ENCODE measurements around the gene TOMM22. TPM values are rescaled to one million over a fixed set of nuclear protein-coding genes. Genes with fewer than 3 reads are reported as not detected.

TOMM22 gene
- total RNA-seq, 6 experiments from 2014 or later = 121 to 141 (median 132) TPM

DNA sequence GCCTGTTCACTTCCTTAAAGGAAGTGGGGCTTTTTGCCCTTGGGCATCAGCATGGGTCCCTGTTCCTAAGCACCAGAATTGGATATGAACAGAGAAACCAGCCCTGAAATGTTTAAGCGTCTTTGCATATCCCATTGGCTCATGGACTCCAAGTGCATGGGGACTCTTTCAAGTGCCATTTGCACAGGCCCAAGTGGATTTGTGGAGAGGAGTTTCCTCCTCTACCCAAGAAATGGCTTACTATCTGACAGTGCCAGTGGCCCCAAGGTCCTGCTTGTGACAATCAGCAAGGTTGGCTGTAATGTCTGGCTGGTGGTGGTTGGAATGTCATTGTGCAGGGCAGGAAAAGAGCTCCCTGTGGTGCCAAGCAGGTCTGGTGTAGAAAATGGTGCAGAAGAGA is 4.0 kb downstream of the TOMM22 start:
- H3K27ac Mint-ChIP-seq = no peak overlapping the region
- DNase-seq = no peak
- H3K36me3 Mint-ChIP-seq (ENCODE audit: low read depth) = peaks cover 37% of the 10 kb centered on the region
- H3K27me3 Mint-ChIP-seq (ENCODE audit: insufficient read depth) = peaks cover 1% of the 10 kb centered on the region; the same call in 1 of the 2 replicates
- no peak overlapping the region for H3K4me3 Mint-ChIP-seq
- TF ChIP-seq, protein P1, sequence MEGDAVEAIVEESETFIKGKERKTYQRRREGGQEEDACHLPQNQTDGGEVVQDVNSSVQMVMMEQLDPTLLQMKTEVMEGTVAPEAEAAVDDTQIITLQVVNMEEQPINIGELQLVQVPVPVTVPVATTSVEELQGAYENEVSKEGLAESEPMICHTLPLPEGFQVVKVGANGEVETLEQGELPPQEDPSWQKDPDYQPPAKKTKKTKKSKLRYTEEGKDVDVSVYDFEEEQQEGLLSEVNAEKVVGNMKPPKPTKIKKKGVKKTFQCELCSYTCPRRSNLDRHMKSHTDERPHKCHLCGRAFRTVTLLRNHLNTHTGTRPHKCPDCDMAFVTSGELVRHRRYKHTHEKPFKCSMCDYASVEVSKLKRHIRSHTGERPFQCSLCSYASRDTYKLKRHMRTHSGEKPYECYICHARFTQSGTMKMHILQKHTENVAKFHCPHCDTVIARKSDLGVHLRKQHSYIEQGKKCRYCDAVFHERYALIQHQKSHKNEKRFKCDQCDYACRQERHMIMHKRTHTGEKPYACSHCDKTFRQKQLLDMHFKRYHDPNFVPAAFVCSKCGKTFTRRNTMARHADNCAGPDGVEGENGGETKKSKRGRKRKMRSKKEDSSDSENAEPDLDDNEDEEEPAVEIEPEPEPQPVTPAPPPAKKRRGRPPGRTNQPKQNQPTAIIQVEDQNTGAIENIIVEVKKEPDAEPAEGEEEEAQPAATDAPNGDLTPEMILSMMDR (IDR thresholded peaks at IDR 0.05) = no peak
- H3K4me1 Mint-ChIP-seq (ENCODE audit: low read depth) = peaks cover 22% of the 10 kb centered on the region
- no peaks in the 10 kb centered on the region for H3K9me3 Mint-ChIP-seq

GRCh38 chr22:38689651-38690050 is 7.9 kb downstream of the TOMM22 start:
- H3K4me1 Mint-ChIP-seq (ENCODE audit: low read depth) = peaks cover 6% of the 10 kb centered on the region
- no peak for DNase-seq
- no peaks in the 10 kb centered on the region; the same call in 1 of the 2 replicates for H3K27me3 Mint-ChIP-seq (ENCODE audit: insufficient read depth)
- TF ChIP-seq, protein P1 (IDR thresholded peaks at IDR 0.05) = no peak
- no peaks in the 10 kb centered on the region for H3K9me3 Mint-ChIP-seq
- H3K36me3 Mint-ChIP-seq (ENCODE audit: low read depth) = peaks cover 36% of the 10 kb centered on the region
- H3K4me3 Mint-ChIP-seq = no peak overlapping the region
- H3K27ac Mint-ChIP-seq = no peak overlapping the region

DNA sequence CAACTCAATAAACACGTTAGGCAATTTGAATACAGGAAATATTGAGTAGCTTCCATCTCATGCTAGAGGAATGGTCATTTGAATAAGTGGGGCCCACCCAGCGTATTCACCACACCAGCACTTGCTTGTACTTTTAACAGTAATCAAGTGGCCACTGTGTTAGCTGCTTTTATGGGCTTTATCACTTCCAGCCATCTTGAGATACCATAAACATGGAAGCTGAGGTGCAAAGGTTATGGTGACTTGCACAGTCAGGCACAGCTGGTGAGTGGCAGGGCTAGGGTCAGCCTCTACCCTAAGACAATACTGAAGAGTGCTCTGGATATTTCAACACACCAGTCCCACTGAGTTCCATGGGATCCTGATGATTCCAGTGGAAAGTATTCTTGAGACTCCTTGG is 12.3 kb downstream of the TOMM22 start:
- Mint-ChIP-seq H3K4me3 (no peak overlapping the region), H3K4me1 (ENCODE audit: low read depth) (peaks cover 43% of the 10 kb centered on the region)

GRCh38 chr22:38694940-38695339 is 13.2 kb downstream of the TOMM22 start:
- Mint-ChIP-seq H3K36me3 (ENCODE audit: low read depth) (peaks cover 57% of the 10 kb centered on the region), H3K27ac (peak overlapping the region; percentile 54), H3K4me3 (no peak overlapping the region; the same call in 1 of the 2 replicates), H3K4me1 (ENCODE audit: low read depth) (peaks cover 51% of the 10 kb centered on the region), H3K9me3 (no peaks in the 10 kb centered on the region), H3K27me3 (ENCODE audit: insufficient read depth) (no peaks in the 10 kb centered on the region; the same call in 1 of the 2 replicates)
- no peak for DNase-seq
- TF ChIP-seq, protein P1 (IDR thresholded peaks at IDR 0.05) = no peak

More for the DNA sequence above, 12.3 kb downstream of the TOMM22 start:
- Mint-ChIP-seq H3K36me3 (ENCODE audit: low read depth) (peaks cover 50% of the 10 kb centered on the region), H3K27ac (no peak overlapping the region), H3K9me3 (no peaks in the 10 kb centered on the region), H3K27me3 (ENCODE audit: insufficient read depth) (no peaks in the 10 kb centered on the region; the same call in 1 of the 2 replicates)
- DNase-seq = no peak
- TF ChIP-seq, protein P1 (IDR thresholded peaks at IDR 0.05) = no peak

- no peaks in the 10 kb centered on the region for H3K9me3 Mint-ChIP-seq
- H3K36me3 Mint-ChIP-seq (ENCODE audit: low read depth) = peaks cover 53% of the 10 kb centered on the region
- H3K4me1 Mint-ChIP-seq (ENCODE audit: low read depth) = peaks cover 57% of the 10 kb centered on the region
- peak overlapping the region; percentile 95 for H3K4me3 Mint-ChIP-seq
- TF ChIP-seq, protein P1 (IDR thresholded peaks at IDR 0.05) = no peak
- peaks cover 6% of the 10 kb centered on the region for H3K27me3 Mint-ChIP-seq (ENCODE audit: insufficient read depth)
- peak; percentile 79 for DNase-seq
- peak overlapping the region; percentile 79 for H3K27ac Mint-ChIP-seq
Observed at GRCh38 chr22:38696606-38697424, 15.1 kb downstream of the TOMM22 start.
